ENCODE results near the gene COX8A. TPM values are rescaled to one million over a fixed set of nuclear protein-coding genes. Genes with fewer than 3 reads are reported as not detected.

Gene COX8A
- total and polyA plus RNA-seq, 9 of the 15 experiments (the other 6 are each of a cell fraction or from before 2014, with no cell fraction given) = 274 to 1,206 (median 526) TPM

GRCh38 chr11:64003807-64004589 lies 29.6 kb downstream of the COX8A start:
- H3K4me3 ChIP-seq = no peak overlapping the region
- TF ChIP-seq TRIM25 (IDR thresholded peaks at IDR 0.05; ENCODE audit: borderline replicate concordance) (no peak), ATF2 (CRISPR knock-in tag; IDR thresholded peaks at IDR 0.05) (no peak), ZBTB33 (CRISPR knock-in tag; IDR thresholded peaks at IDR 0.05) (peak; percentile 98), ZNF740 (CRISPR knock-in tag; IDR thresholded peaks at IDR 0.05) (peak; percentile 54; the same call in 1 of the 2 replicates), ZNF740 (tag; IDR thresholded peaks at IDR 0.05) (no peak), POLR2G (IDR thresholded peaks at IDR 0.05; ENCODE audit: low read depth, low read length) (peak; percentile 38; the same call in 1 of the 2 replicates), ZKSCAN8 (CRISPR knock-in tag; IDR thresholded peaks at IDR 0.05) (no peak), MYNN (IDR thresholded peaks at IDR 0.05) (0 out of 2 replicates have a peak, but pooled peaks have one; percentile 19), MYNN (CRISPR knock-in tag; IDR thresholded peaks at IDR 0.05) (no peak)
- no peak overlapping the region for H3K9ac ChIP-seq (ENCODE audit: insufficient read depth in 1 of 2, low read depth in 2 of 2, low read length in 2 of 2)
- in situ Hi-C loops (cut with MboI) (no loop called here), intact Hi-C loops (cut with micrococcal nuclease) (loop anchor here (10.0 kb wide), 2 partner anchors 91 to 141 kb away; no protein-coding TSS in a partner anchor)
- ChIA-PET POLR2A (no interaction called here), CTCF (ENCODE audit: low intra/inter-chr PET ratio) (no interaction called here)
- BruUV-seq (replicated peaks) = no TSS peak
- no peak overlapping the region for H3K4me2 ChIP-seq (ENCODE audit: insufficient read depth, low read length)
- FAIRE-seq = no peak
- no peak for DNase-seq (ENCODE audit: extremely low read depth in 1 of 4, low spot score in 3 of 4)
- no peak overlapping the region for H2AFZ ChIP-seq (ENCODE audit: low read depth, low read length)
- H3K27ac ChIP-seq (ENCODE audit: extremely low read depth, low read depth, low read length) = no peak overlapping the region
- H4K20me1 ChIP-seq (replicated peaks; ENCODE audit: control insufficient read depth, insufficient read depth, low read length) = peaks cover 51% of the 10 kb centered on the region
- no peaks in the 10 kb centered on the region for H3K79me2 ChIP-seq (ENCODE audit: control insufficient read depth, insufficient read depth, low read length)
- peaks cover 16 to 77% of the 10 kb centered on the region in 2 experiments for H3K4me1 ChIP-seq (replicated peaks in 1 of 2; ENCODE audit: control insufficient read depth in 2 of 2, insufficient read depth in 2 of 2, low read length in 2 of 2)
- peaks cover 20% of the 10 kb centered on the region; the same call in 2 of the 3 replicates for H3K36me3 ChIP-seq (ENCODE audit: control insufficient read depth, insufficient read depth, low read length)
- WGBS (ENCODE audit: insufficient coverage, low coverage, missing lambda C conversion rate) = 77% methylated on average over 22 of the region's 23 CpGs
- H3K27me3 ChIP-seq (ENCODE audit: control insufficient read depth in 2 of 2, insufficient read depth in 2 of 2, low read length in 2 of 2) = no peaks in the 10 kb centered on the region
- no peaks in the 10 kb centered on the region for H3K9me3 ChIP-seq (replicated peaks; ENCODE audit: control insufficient read depth, insufficient read depth, low read depth, low read length)
- peaks cover 16% of the 10 kb centered on the region for H3K9me1 ChIP-seq (ENCODE audit: control insufficient read depth, insufficient read depth, low read length)
- no peak for ATAC-seq

All from K562 (cell line).